IMR-90 (cell line): ENCODE data around the gene NSF. TPM values are rescaled to one million over a fixed set of nuclear protein-coding genes. Genes with fewer than 3 reads are reported as not detected.
"Not testable (repeated sequence)": the region's sequence is repeated elsewhere in the genome, so short reads cannot be mapped to it uniquely, and the experiment has no call there.

Source experiments
- ATAC-seq: fragments of 200-7000 bp; cut with Tn5 transposase; 2 replicates; pipeline ENCODE4 v1.9.1; 2020; ENCODE audit warnings: low read depth, mild to moderate bottlenecking, moderate library complexity
- BruUV-seq: library from RNA; stranded (reverse); fragments of 400-500 nt; replicated peaks from 2 replicates; lab custom pipeline; 2021; lab: Mats Ljungman, UMichigan
- CTCF ChIA-PET: fragments of 300-600 bp; formaldehyde crosslinking; extraction: SDS; loops from one replicate; lab custom pipeline; 2021; ENCODE audit warnings: antibody characterized with exemption; lab: Yijun Ruan, JAX
- POLR2A ChIA-PET: fragments of 300-600 bp; sonication (Branson Sonifier 250); formaldehyde crosslinking; loops from one replicate; lab custom pipeline; 2022; ENCODE audit warnings: antibody characterized with exemption; ENCODE audit not compliant: unreplicated experiment; lab: Charles Lee
- DNase-seq: peaks from one replicate; pipeline ENCODE4 v3.0.0; 2013
- H2AFZ ChIP-seq: replicated peaks from 2 replicates; pipeline ENCODE3; 2013; ENCODE audit warnings: low read length, mild to moderate bottlenecking; ENCODE audit not compliant: poor library complexity
- H2AK5ac ChIP-seq: 2 replicates; pipeline ENCODE4 v1.6.1; 2013; ENCODE audit warnings: low read depth, low read length, inconsistent platforms
- H2AK9ac ChIP-seq: replicated peaks from 2 replicates; pipeline ENCODE3; 2013; ENCODE audit warnings: mild to moderate bottlenecking, low read depth, low read length, moderate library complexity; ENCODE audit not compliant: poor library complexity
- H2BK120ac ChIP-seq: 2 replicates; pipeline ENCODE4 v1.6.1; 2013; ENCODE audit warnings: low read depth, low read length, inconsistent platforms
- H2BK15ac ChIP-seq: 3 replicates; pipeline ENCODE4 v1.6.1; 2013; ENCODE audit warnings: low read depth, low read length, inconsistent platforms
- H2BK20ac ChIP-seq: 2 replicates; pipeline ENCODE4 v1.6.1; 2013; ENCODE audit warnings: low read depth, mild to moderate bottlenecking, inconsistent platforms, low read length, moderate library complexity
- H2BK5ac ChIP-seq: 2 replicates; pipeline ENCODE4 v1.6.1; 2013; ENCODE audit warnings: mild to moderate bottlenecking, low read depth, low read length, inconsistent platforms; ENCODE audit not compliant: poor library complexity, severe bottlenecking
- H3K14ac ChIP-seq: replicated peaks from 2 replicates; pipeline ENCODE4 v1.6.1; 2013; ENCODE audit warnings: low read depth, low read length, inconsistent platforms
- H3K18ac ChIP-seq: 2 replicates; pipeline ENCODE4 v1.6.1; 2013; ENCODE audit warnings: low read depth, low read length, control low read depth
- H3K23ac ChIP-seq: 2 replicates; pipeline ENCODE4 v1.6.1; 2013; ENCODE audit warnings: low read depth, low read length, inconsistent platforms
- H3K27ac ChIP-seq: 2 replicates; pipeline ENCODE4 v1.5.1; 2013; ENCODE audit warnings: mild to moderate bottlenecking, control low read depth, low read length; ENCODE audit not compliant: insufficient read depth
- H3K27me3 ChIP-seq: 2 replicates; pipeline ENCODE4 v1.6.1; 2013; ENCODE audit warnings: low read length; ENCODE audit not compliant: control insufficient read depth, insufficient read depth
- H3K36me3 ChIP-seq: 2 replicates; pipeline ENCODE4 v1.6.1; 2013; ENCODE audit warnings: low read length, mixed read lengths; ENCODE audit not compliant: control insufficient read depth, insufficient read depth
- H3K4ac ChIP-seq: 2 replicates; pipeline ENCODE4 v1.6.1; 2013; ENCODE audit warnings: low read depth, low read length, inconsistent platforms
- H3K4me1 ChIP-seq: 2 replicates; pipeline ENCODE4 v1.6.1; 2013; ENCODE audit warnings: low read length, mixed read lengths; ENCODE audit not compliant: control insufficient read depth, insufficient read depth
- H3K4me2 ChIP-seq: 2 replicates; pipeline ENCODE4 v1.6.1; 2013; ENCODE audit warnings: low read depth, mild to moderate bottlenecking, control low read depth, low read length, moderate library complexity
- H3K4me3 ChIP-seq: 2 replicates; pipeline ENCODE4 v1.5.1; 2013; ENCODE audit warnings: low read depth, mild to moderate bottlenecking, control low read depth, low read length, moderate library complexity; ENCODE audit not compliant: insufficient read depth
- H3K56ac ChIP-seq: 2 replicates; pipeline ENCODE4 v1.6.1; 2013; ENCODE audit warnings: low read length, inconsistent platforms; ENCODE audit not compliant: insufficient read depth; ENCODE audit errors: extremely low read depth
- H3K79me1 ChIP-seq, 2 experiments: 2 replicates each; pipeline ENCODE4 v1.6.1; 2013; ENCODE audit warnings: low read length in 2 of 2, inconsistent platforms in 1 of 2, low read depth in 1 of 2
- H3K9ac ChIP-seq: 2 replicates; pipeline ENCODE4 v1.6.1; 2013; ENCODE audit warnings: low read depth, low read length, control low read depth
- H3K9me1 ChIP-seq: 2 replicates; pipeline ENCODE4 v1.6.1; 2013; ENCODE audit warnings: low read length, inconsistent platforms; ENCODE audit not compliant: insufficient read depth
- H3K9me3 ChIP-seq: 2 replicates; pipeline ENCODE4 v1.6.1; 2013; ENCODE audit warnings: low read length; ENCODE audit not compliant: control insufficient read depth, insufficient read depth
- H4K20me1 ChIP-seq: 2 replicates; pipeline ENCODE4 v1.6.1; 2013; ENCODE audit warnings: low read length, inconsistent platforms; ENCODE audit not compliant: insufficient read depth
- H4K5ac ChIP-seq: 2 replicates; pipeline ENCODE4 v1.6.1; 2013; ENCODE audit warnings: mild to moderate bottlenecking, low read depth, low read length, control low read depth
- H4K8ac ChIP-seq, 2 experiments: 2 replicates each; pipeline ENCODE4 v1.6.1; 2013; ENCODE audit warnings: low read depth in 2 of 2, low read length in 2 of 2, control low read depth in 1 of 2, inconsistent platforms in 1 of 2
- H4K91ac ChIP-seq: 2 replicates; pipeline ENCODE4 v1.6.1; 2013; ENCODE audit warnings: low read depth, low read length, inconsistent platforms; ENCODE audit not compliant: insufficient read depth
- WGBS, 2 experiments: methylation state at CpG; one replicate each; pipeline versions ENCODE4 v1.1.5 to v1.1.7; 2013; ENCODE audit warnings: missing lambda C conversion rate in 2 of 2; ENCODE audit not compliant: insufficient read length in 1 of 2; ENCODE audit errors: extremely low coverage in 2 of 2; 5-methylcytosine and 5-hydroxymethylcytosine counted together
- dilution Hi-C: fragments of 300-500 bp; cut with HindIII; formaldehyde crosslinking; loops from one replicate; pipeline ENCODE4 v1.14.3; 2018; ENCODE audit warnings: low sequenced_read_pairs; ENCODE audit not compliant: unreplicated experiment
- in situ Hi-C: fragments of 300-500 bp; cut with MboI; formaldehyde crosslinking; loops from 3 replicates; pipeline ENCODE4 v1.14.3; 2019; ENCODE audit warnings: low sequenced_read_pairs, inconsistent platforms, mixed read lengths
- intact Hi-C: fragments of 100-400 bp; cut with micrococcal nuclease; formaldehyde crosslinking; loops from 2 replicates; pipeline ENCODE4 v1.10.0; 2022
- polyA plus RNA-seq, 3 experiments: library from polyadenylated mRNA; depleted of rRNA; stranded (reverse); fragments of >200 nt; gene quantifications; 2 replicates each; pipeline ENCODE4 v1.2.3, GENCODE V29; 2012; ENCODE audit warnings: low replicate concordance in 1 of 3
- total RNA-seq: library from RNA; depleted of rRNA; stranded (reverse); fragments of >200 nt; gene quantifications from 2 replicates; pipeline ENCODE4 v1.2.3, GENCODE V29; 2012

NSF gene
- total and polyA plus RNA-seq, 2 of the 4 experiments (the other 2 are of a cell fraction): 38.9 to 110 TPM

DNA sequence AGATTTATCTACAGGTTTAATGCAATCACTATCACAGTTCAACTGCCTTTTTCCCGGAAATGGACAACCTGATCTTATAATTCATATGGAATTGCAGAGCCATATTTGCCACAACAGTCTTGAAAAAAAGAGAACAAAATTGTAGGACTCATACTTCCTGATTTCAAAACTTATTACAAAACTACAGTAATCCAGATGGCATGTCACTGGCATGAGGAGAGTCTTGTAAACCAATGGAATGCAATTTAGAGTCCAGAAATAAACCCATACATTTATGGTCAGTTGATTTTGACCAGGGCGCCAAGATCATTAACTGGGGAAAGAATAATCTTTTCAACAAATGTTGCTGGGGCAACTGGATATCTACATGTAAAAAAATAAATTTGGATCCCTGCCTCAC is 20.8 kb downstream of the NSF start:
- intact Hi-C loops, H4K5ac ChIP-seq, H2AFZ ChIP-seq, H3K9me3 ChIP-seq, H3K9ac ChIP-seq, H3K56ac ChIP-seq, DNase-seq, POLR2A ChIA-PET, H2BK15ac ChIP-seq, BruUV-seq, H3K27me3 ChIP-seq, H3K27ac ChIP-seq, H3K9me1 ChIP-seq, H2AK9ac ChIP-seq, H3K14ac ChIP-seq, H3K4me2 ChIP-seq, H3K4me1 ChIP-seq, H4K8ac ChIP-seq, H2BK5ac ChIP-seq, H3K18ac ChIP-seq, H2BK20ac ChIP-seq, CTCF ChIA-PET, H4K91ac ChIP-seq, H3K23ac ChIP-seq, H3K79me1 ChIP-seq, H3K36me3 ChIP-seq, in situ Hi-C loops, H3K4me3 ChIP-seq, H3K4ac ChIP-seq, H2BK120ac ChIP-seq, H2AK5ac ChIP-seq, dilution Hi-C loops, H4K20me1 ChIP-seq: not testable (repeated sequence)
- peak; percentile 51 for ATAC-seq
- no CpG with 5 or more reads among the region's 2 CpGs for WGBS, 2 experiments

DNA sequence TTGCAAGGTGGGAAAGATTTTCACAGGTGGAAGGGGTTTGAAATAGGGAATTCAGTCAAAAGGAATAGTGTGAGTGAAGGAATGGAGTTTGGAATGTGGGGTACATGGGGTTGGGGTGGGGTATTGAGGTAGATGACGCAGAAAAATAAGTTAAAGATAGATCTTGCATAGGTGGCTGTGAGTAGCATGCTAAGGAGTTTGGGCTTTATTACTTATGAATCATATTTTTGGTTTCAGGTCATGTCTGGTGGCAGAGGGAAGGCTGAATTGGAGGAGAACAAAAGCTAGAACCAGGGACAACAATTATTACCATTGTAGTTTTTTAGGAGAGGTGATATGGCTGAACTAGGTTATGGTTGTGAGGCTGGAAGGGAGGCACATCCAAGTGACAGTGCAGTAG is 23.4 kb downstream of the NSF start:
- H2BK15ac ChIP-seq, DNase-seq, H3K23ac ChIP-seq, H4K20me1 ChIP-seq, ATAC-seq, H2BK5ac ChIP-seq, H2AK9ac ChIP-seq, H2AK5ac ChIP-seq, H3K9me3 ChIP-seq, H3K4ac ChIP-seq, H2AFZ ChIP-seq, H3K18ac ChIP-seq, BruUV-seq, H4K91ac ChIP-seq, dilution Hi-C loops, H3K4me3 ChIP-seq, H3K4me2 ChIP-seq, H3K14ac ChIP-seq, H3K9me1 ChIP-seq, intact Hi-C loops, H3K27ac ChIP-seq, H3K56ac ChIP-seq, H3K36me3 ChIP-seq, H3K4me1 ChIP-seq, H3K79me1 ChIP-seq, H3K27me3 ChIP-seq, CTCF ChIA-PET, H4K5ac ChIP-seq, H4K8ac ChIP-seq, POLR2A ChIA-PET, H3K9ac ChIP-seq, H2BK20ac ChIP-seq, H2BK120ac ChIP-seq, in situ Hi-C loops: not testable (repeated sequence)
- no CpG with 5 or more reads among the region's 1 CpG for WGBS, 2 experiments
